NCI-H2107 (cell line): ENCODE results near the gene DNAJB11.
"Not testable (repeated sequence)": the region's sequence is repeated elsewhere in the genome, so short reads cannot be mapped to it uniquely, and the experiment has no call there.

Experiments used
- DNase-seq: peaks from one replicate; lab custom pipeline; 2025; lab: John Stamatoyannopoulos, UW

DNAJB11 gene

GRCh38 chr3:186618318-186618938 lies 47.9 kb downstream of the DNAJB11 start:
- no peak for DNase-seq

GRCh38 chr3:186619787-186620212 lies 49.3 kb downstream of the DNAJB11 start:
- no peak for DNase-seq

GRCh38 chr3:186620213-186621092 lies 49.9 kb downstream of the DNAJB11 start:
- no peak for DNase-seq

GRCh38 chr3:186621894-186622650 lies 51.6 kb downstream of the DNAJB11 start:
- DNase-seq, result no peak

- DNase-seq, result no peak
Observed at GRCh38 chr3:186622651-186623310, 52.3 kb downstream of the DNAJB11 start.

- DNase-seq, result no peak
Observed at GRCh38 chr3:186624598-186624997, 54.1 kb downstream of the DNAJB11 start.

GRCh38 chr3:186625600-186626042 lies 55.1 kb downstream of the DNAJB11 start:
- no peak for DNase-seq

- DNase-seq, result no peak
Observed at GRCh38 chr3:186626254-186626847, 55.8 kb downstream of the DNAJB11 start.

GRCh38 chr3:186627852-186628414 lies 57.4 kb downstream of the DNAJB11 start:
- DNase-seq, result no peak

- no peak for DNase-seq
Observed at GRCh38 chr3:186628756-186629155, 58.2 kb downstream of the DNAJB11 start.

GRCh38 chr3:186630950-186631641 lies 60.6 kb downstream of the DNAJB11 start:
- no peak for DNase-seq

- DNase-seq, result no peak
Observed at GRCh38 chr3:186633481-186633880, 63.0 kb downstream of the DNAJB11 start.

- not testable (repeated sequence) for DNase-seq
Observed at GRCh38 chr3:186634207-186634606, 63.7 kb downstream of the DNAJB11 start.
